Measurements from ENCODE around the gene ERVH48-1. TPM values are rescaled to one million over a fixed set of nuclear protein-coding genes. Genes with fewer than 3 reads are reported as not detected.

The ERVH48-1 gene
- total and polyA plus RNA-seq, 4 donors = 0.03 to 0.19 TPM; not detected in 2

DNA sequence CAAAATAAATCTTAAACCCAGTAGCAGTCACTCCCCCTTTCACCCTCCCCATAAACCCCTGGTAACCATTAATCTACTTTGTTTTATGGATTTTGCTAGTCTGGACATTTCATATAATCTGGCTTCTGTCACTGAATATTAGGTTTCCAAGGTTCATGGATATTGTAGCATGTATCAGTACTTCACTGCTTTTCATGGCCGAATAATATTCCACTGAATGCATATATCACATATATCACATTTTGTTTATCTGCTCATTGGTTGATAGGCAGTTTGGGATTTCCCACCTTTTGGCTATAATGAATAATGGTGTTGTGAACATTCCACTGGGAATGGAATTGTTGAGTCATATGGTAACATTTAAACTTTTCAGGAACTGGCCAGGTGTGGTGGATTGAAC lies 41.5 kb downstream of the ERVH48-1 start:
- H3K36me3 ChIP-seq (ENCODE audit: control insufficient read depth in 4 of 4, insufficient read depth in 3 of 4, low read depth in 1 of 4, low read length in 3 of 4) = peaks cover 0 to 3% (median 0%) of the 10 kb centered on the region in 4 donors
- DNase-seq (ENCODE audit: low spot score) = no peak
- no peak for TF ChIP-seq TAF1 (conservative IDR thresholded peaks at IDR 0.05)
- TF ChIP-seq EGR1 (IDR thresholded peaks at IDR 0.05; ENCODE audit: low read depth in 2 of 2) = no peak
- TF ChIP-seq, protein P1, sequence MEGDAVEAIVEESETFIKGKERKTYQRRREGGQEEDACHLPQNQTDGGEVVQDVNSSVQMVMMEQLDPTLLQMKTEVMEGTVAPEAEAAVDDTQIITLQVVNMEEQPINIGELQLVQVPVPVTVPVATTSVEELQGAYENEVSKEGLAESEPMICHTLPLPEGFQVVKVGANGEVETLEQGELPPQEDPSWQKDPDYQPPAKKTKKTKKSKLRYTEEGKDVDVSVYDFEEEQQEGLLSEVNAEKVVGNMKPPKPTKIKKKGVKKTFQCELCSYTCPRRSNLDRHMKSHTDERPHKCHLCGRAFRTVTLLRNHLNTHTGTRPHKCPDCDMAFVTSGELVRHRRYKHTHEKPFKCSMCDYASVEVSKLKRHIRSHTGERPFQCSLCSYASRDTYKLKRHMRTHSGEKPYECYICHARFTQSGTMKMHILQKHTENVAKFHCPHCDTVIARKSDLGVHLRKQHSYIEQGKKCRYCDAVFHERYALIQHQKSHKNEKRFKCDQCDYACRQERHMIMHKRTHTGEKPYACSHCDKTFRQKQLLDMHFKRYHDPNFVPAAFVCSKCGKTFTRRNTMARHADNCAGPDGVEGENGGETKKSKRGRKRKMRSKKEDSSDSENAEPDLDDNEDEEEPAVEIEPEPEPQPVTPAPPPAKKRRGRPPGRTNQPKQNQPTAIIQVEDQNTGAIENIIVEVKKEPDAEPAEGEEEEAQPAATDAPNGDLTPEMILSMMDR (IDR thresholded peaks at IDR 0.05; ENCODE audit: low read depth, low read length, missing input control) = no peak
- no peak for TF ChIP-seq FOXA2 (IDR thresholded peaks at IDR 0.05)
- TF ChIP-seq RXRA (IDR thresholded peaks at IDR 0.05) = no peak
- no peaks in the 10 kb centered on the region for H3K27me3 ChIP-seq (ENCODE audit: control insufficient read depth in 4 of 4, insufficient read depth in 4 of 4, low read length in 3 of 4)
- H3K4me3 ChIP-seq (ENCODE audit: low read depth in 1 of 3, low read length in 3 of 3) = no peak overlapping the region
- no peaks in the 10 kb centered on the region for H3K9me3 ChIP-seq (ENCODE audit: control insufficient read depth in 4 of 4, low read length in 3 of 4)
- H3K27ac ChIP-seq (ENCODE audit: low read depth in 1 of 2, low read length in 2 of 2) = no peak overlapping the region
- WGBS = 94% methylated on average over 1 of the region's 1 CpG
- peaks cover 0 to 7% (median 4%) of the 10 kb centered on the region in 4 donors for H3K4me1 ChIP-seq (ENCODE audit: control insufficient read depth in 4 of 4, insufficient read depth in 4 of 4, low read length in 3 of 4)
- H3K9ac ChIP-seq (ENCODE audit: low read depth in 1 of 2, low read length in 2 of 2) = no peak overlapping the region

GRCh38 chr21:42880352-42880751 lies 45.1 kb downstream of the ERVH48-1 start:
- peak overlapping the region in 2 of 3 donors; percentile 85 to 98 for H3K4me3 ChIP-seq (ENCODE audit: low read depth in 1 of 3, low read length in 3 of 3)
- no peaks in the 10 kb centered on the region for H3K27me3 ChIP-seq (ENCODE audit: control insufficient read depth in 4 of 4, insufficient read depth in 4 of 4, low read length in 3 of 4)
- DNase-seq (ENCODE audit: low spot score) = no peak
- WGBS = 96% methylated on average over 6 of the region's 6 CpGs
- peak overlapping the region in 1 of 2 donors; percentile 86 for H3K9ac ChIP-seq (ENCODE audit: low read depth in 1 of 2, low read length in 2 of 2)
- H3K27ac ChIP-seq (ENCODE audit: low read depth in 1 of 2, low read length in 2 of 2) = no peak overlapping the region
- peaks cover 3 to 4% (median 3%) of the 10 kb centered on the region in 4 donors for H3K36me3 ChIP-seq (ENCODE audit: control insufficient read depth in 4 of 4, insufficient read depth in 3 of 4, low read depth in 1 of 4, low read length in 3 of 4)
- H3K9me3 ChIP-seq (ENCODE audit: control insufficient read depth in 4 of 4, low read length in 3 of 4) = no peaks in the 10 kb centered on the region
- H3K4me1 ChIP-seq (ENCODE audit: control insufficient read depth in 4 of 4, insufficient read depth in 4 of 4, low read length in 3 of 4) = peaks cover 1 to 17% (median 14%) of the 10 kb centered on the region in 4 donors
- TF ChIP-seq HNF4A (conservative IDR thresholded peaks at IDR 0.05) (no peak), SP1 (IDR thresholded peaks at IDR 0.05) (no peak), JUND (IDR thresholded peaks at IDR 0.05) (no peak), RXRA (IDR thresholded peaks at IDR 0.05) (no peak), FOXA2 (IDR thresholded peaks at IDR 0.05) (no peak), TAF1 (conservative IDR thresholded peaks at IDR 0.05) (no peak), HNF4G (IDR thresholded peaks at IDR 0.05) (no peak), FOXA1 (IDR thresholded peaks at IDR 0.05) (no peak), RAD21 (IDR thresholded peaks at IDR 0.05) (no peak), YY1 (IDR thresholded peaks at IDR 0.05) (no peak), NR2F2 (IDR thresholded peaks at IDR 0.05) (no peak), GABPA (IDR thresholded peaks at IDR 0.05 in 1 of 2, conservative IDR thresholded peaks at IDR 0.05 in 1 of 2) (no peak), REST (IDR thresholded peaks at IDR 0.05) (no peak), EGR1 (IDR thresholded peaks at IDR 0.05; ENCODE audit: low read depth in 2 of 2) (no peak)
- TF ChIP-seq, protein P2, sequence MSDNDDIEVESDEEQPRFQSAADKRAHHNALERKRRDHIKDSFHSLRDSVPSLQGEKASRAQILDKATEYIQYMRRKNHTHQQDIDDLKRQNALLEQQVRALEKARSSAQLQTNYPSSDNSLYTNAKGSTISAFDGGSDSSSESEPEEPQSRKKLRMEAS (IDR thresholded peaks at IDR 0.05) = no peak
- TF ChIP-seq, protein P1 (IDR thresholded peaks at IDR 0.05; ENCODE audit: low read depth, low read length, missing input control) = no peak
- TF ChIP-seq, protein P3, sequence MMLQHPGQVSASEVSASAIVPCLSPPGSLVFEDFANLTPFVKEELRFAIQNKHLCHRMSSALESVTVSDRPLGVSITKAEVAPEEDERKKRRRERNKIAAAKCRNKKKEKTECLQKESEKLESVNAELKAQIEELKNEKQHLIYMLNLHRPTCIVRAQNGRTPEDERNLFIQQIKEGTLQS (IDR thresholded peaks at IDR 0.05) = no peak
- TF ChIP-seq, protein P4, sequence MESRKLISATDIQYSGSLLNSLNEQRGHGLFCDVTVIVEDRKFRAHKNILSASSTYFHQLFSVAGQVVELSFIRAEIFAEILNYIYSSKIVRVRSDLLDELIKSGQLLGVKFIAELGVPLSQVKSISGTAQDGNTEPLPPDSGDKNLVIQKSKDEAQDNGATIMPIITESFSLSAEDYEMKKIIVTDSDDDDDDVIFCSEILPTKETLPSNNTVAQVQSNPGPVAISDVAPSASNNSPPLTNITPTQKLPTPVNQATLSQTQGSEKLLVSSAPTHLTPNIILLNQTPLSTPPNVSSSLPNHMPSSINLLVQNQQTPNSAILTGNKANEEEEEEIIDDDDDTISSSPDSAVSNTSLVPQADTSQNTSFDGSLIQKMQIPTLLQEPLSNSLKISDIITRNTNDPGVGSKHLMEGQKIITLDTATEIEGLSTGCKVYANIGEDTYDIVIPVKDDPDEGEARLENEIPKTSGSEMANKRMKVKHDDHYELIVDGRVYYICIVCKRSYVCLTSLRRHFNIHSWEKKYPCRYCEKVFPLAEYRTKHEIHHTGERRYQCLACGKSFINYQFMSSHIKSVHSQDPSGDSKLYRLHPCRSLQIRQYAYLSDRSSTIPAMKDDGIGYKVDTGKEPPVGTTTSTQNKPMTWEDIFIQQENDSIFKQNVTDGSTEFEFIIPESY (IDR thresholded peaks at IDR 0.05) = no peak

All from liver (tissue), 9 donors.